SHP77 (cell line): Measurements from ENCODE around the gene BEAN1.
"Not testable (repeated sequence)": the region's sequence is repeated elsewhere in the genome, so short reads cannot be mapped to it uniquely, and the experiment has no call there.

Source experiments
- DNase-seq, 2 experiments: peaks; one replicate each; lab custom pipeline; 2025; lab: John Stamatoyannopoulos, UW

The BEAN1 gene

GRCh38 chr16:66486199-66486772 is 59.2 kb downstream of the BEAN1 start:
- DNase-seq: no peak

- DNase-seq: peak; percentile 29 to 40
These were observed 59.9 kb downstream of the BEAN1 start for GRCh38 chr16:66486773-66487579.

- DNase-seq: no peak
These were observed 60.6 kb downstream of the BEAN1 start for GRCh38 chr16:66487580-66488275.

- no peak for DNase-seq
These were observed 61.4 kb downstream of the BEAN1 start for GRCh38 chr16:66488505-66488904.

GRCh38 chr16:66489385-66489784 is 62.3 kb downstream of the BEAN1 start:
- no peak for DNase-seq

- DNase-seq: no peak
These were observed 62.7 kb downstream of the BEAN1 start for GRCh38 chr16:66489818-66490217.

GRCh38 chr16:66490774-66491715 is 64.0 kb downstream of the BEAN1 start:
- DNase-seq: no peak

- DNase-seq: no peak
These were observed 64.6 kb downstream of the BEAN1 start for GRCh38 chr16:66491716-66492064.

GRCh38 chr16:66493490-66494401 is 66.7 kb downstream of the BEAN1 start:
- DNase-seq: no peak

GRCh38 chr16:66494916-66495315 is 67.8 kb downstream of the BEAN1 start:
- DNase-seq: no peak

GRCh38 chr16:66495440-66495839 is 68.3 kb downstream of the BEAN1 start:
- no peak for DNase-seq

- DNase-seq: not testable (repeated sequence)
These were observed 69.1 kb downstream of the BEAN1 start for GRCh38 chr16:66496226-66496625.

- not testable (repeated sequence) for DNase-seq
These were observed 70.8 kb downstream of the BEAN1 start for GRCh38 chr16:66497921-66498320.

- DNase-seq: not testable (repeated sequence)
These were observed 74.5 kb downstream of the BEAN1 start for GRCh38 chr16:66501563-66501962.

- no peak for DNase-seq
These were observed 75.2 kb downstream of the BEAN1 start for GRCh38 chr16:66502020-66502913.

GRCh38 chr16:66503030-66503429 is 75.9 kb downstream of the BEAN1 start:
- no peak for DNase-seq

GRCh38 chr16:66503612-66504011 is 76.5 kb downstream of the BEAN1 start:
- no peak for DNase-seq

- no peak for DNase-seq
These were observed 80.7 kb downstream of the BEAN1 start for GRCh38 chr16:66507731-66508239.

GRCh38 chr16:66508248-66508913 is 81.3 kb downstream of the BEAN1 start:
- no peak for DNase-seq
